Subcutaneous adipose tissue (tissue), 4 donors: Measurements from ENCODE around the gene RAB41. TPM values are rescaled to one million over a fixed set of nuclear protein-coding genes. Genes with fewer than 3 reads are reported as not detected.

Experiments used
- CTCF ChIP-seq: fragments of 450-650 bp; IDR thresholded peaks from one replicate; pipeline ENCODE4 v1.5.1; 2016; ENCODE audit warnings: low read depth, mild to moderate bottlenecking, control low read depth, antibody characterized with exemption, moderate library complexity
- small RNA-seq: library from RNA; depleted of rRNA; stranded (forward); fragments of <200 nt; gene quantifications from one replicate; pipeline ENCODE3, GENCODE V24; 2016
- total RNA-seq, 4 donors: library from RNA; depleted of rRNA; stranded (reverse); fragments of >200 nt; gene quantifications; one replicate each; pipeline ENCODE4 v1.1.0, GENCODE V29; 2016

Gene RAB41
- total RNA-seq, 4 donors from 2014 or later, result not detected

DNA sequence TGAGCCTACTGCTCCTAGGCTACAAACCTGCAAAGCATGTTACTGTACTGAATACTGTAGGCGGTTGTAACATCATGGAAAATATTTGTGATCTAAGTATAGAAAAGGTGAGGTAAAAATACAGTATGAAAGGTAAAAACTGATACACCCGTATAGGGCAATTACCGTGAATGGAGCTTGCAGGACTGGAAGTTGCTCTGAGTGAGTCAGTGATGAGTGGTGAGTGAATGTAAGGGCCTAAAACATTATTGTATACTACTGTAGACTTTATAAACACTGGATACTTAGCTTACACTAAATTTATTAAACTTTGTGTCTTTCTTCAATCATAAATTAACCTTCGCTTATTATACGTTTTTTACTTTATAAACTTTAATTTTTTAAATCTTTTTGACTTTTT, 11.6 kb downstream of the RAB41 start:
- TF ChIP-seq CTCF, result no peak

DNA sequence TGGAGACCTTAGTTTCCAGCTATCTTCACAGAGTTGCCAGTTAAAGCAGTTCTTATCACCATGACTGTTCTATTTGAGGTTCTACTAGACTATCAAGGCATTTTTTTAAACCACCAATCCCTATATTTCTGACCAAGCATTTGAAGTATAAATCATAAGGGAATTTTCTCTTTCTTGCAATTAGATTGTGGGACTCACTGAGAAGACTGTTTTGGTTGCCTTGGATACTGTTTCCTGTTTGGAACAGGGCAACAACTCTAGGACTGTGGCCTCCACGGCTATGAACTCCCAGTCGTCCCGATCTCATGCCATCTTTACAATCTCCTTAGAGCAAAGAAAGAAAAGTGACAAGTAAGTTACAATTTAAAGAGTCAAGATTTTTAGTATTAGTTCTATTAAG, 19.7 kb downstream of the RAB41 start:
- no peak for TF ChIP-seq CTCF

GRCh38 chrX:70313503-70313902, 31.5 kb downstream of the RAB41 start:
- no peak for TF ChIP-seq CTCF

GRCh38 chrX:70322784-70323183, 40.8 kb downstream of the RAB41 start:
- no peak for TF ChIP-seq CTCF

DNA sequence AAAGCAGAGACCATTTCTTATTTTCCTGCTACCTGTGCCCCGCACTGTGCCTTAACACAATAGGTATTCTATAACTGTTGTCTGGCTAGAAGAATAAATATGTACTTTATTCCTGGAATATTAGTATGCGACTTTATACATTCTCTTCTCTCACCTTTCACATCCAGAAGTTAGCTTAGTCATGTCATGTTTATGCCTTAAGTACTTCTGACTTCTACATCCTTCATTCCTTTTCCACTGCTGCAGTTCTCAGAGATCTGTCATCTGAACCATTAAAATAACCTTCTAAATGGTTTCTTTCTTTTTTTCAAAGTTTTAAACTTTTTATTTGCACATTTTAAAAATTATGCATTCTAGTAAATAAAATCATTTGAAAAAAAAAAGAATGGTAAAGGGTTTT, 42.4 kb downstream of the RAB41 start:
- TF ChIP-seq CTCF, result no peak

DNA sequence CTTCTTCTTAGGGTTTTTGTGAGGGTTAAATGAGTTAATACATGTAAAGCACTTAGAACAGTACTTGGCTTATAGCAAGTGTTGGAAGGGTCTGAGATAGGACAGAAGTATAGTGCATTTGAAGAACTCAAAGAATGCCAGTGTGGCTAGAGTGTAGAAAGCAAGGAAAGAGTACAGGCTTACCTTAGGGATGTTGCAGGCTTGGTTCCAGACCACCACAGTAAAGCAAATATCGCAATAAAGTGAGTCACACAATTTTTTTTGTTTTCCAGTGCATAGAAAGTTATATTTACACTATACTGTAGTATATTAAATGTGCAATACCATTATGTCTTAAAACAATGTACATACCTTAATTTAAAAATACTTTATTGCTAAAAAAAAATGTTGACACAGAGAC, 49.2 kb downstream of the RAB41 start:
- TF ChIP-seq CTCF, result no peak

DNA sequence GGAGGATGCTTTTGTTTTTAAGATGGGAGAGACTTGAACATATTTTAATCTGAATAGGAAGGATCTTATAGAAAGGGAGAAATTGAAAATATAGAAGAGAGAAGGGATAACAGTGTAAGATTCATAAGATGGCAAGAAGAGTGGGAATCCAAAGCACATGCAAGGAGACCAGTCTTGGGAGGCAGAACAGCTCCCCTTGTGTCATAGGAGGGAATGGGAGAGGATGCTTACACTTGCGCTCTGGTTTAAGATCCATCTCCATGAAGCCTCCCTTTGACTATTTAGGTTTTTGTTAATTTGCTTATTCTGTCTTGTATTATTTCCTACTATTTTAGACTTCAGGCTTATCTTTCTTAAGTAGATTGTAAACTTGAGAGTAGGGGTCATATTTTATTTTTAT, 50.6 kb downstream of the RAB41 start:
- TF ChIP-seq CTCF, result no peak

Small RNA genes lying within 50 kb of the gene (small RNA-seq; reads per million reads assigned to genes)
- not detected for gene RNA5SP507

Other genes starting within 250 kb of the RAB41 start
- gene AWAT2, start 232.2 kb upstream of the RAB41 start, total RNA-seq, result under 1 TPM in 1 of 4 donors, not detected in 3; 0.17 TPM
- not detected for gene OTUD6A, start 219.7 kb upstream of the RAB41 start, total RNA-seq
- 10 to 100 TPM; 55.8 to 86.7 (median 74.6) TPM for gene IGBP1, start 148.7 kb upstream of the RAB41 start, total RNA-seq
- gene DGAT2L6, start 104.7 kb upstream of the RAB41 start, total RNA-seq, result not detected
- gene AWAT1, start 47.5 kb upstream of the RAB41 start, total RNA-seq, result not detected
- 1 to 10 TPM in 1 of 4 donors, under 1 TPM in 2, not detected in 1; 0.51 to 2.1 (median 0.75) TPM for gene P2RY4, start 22.0 kb upstream of the RAB41 start, total RNA-seq
- gene ARR3, start 13.8 kb upstream of the RAB41 start, total RNA-seq, result not detected
- gene PDZD11, start 7.8 kb downstream of the RAB41 start, total RNA-seq, result 10 to 100 TPM; 19.4 to 30.7 (median 29.6) TPM
- gene KIF4A, start 7.9 kb downstream of the RAB41 start, total RNA-seq, result 1 to 10 TPM in 1 of 4 donors, under 1 TPM in 2, not detected in 1; 0.16 to 1.9 (median 0.88) TPM
- gene GDPD2, start 141.1 kb downstream of the RAB41 start, total RNA-seq, result not detected
- 1 to 10 TPM; 2.5 to 3.3 (median 2.6) TPM for gene DLG3, start 162.7 kb downstream of the RAB41 start, total RNA-seq